HepG2 (cell line): ENCODE measurements around the gene C1orf35. TPM values are rescaled to one million over a fixed set of nuclear protein-coding genes. Genes with fewer than 3 reads are reported as not detected.

Experiments used
- ARNTL ChIP-seq: sonication (generic); formaldehyde crosslinking; IDR thresholded peaks from 2 replicates; pipeline ENCODE4 v1.4.0; 2020; ENCODE audit warnings: mild to moderate bottlenecking, missing genetic modification reagents
- CHD2 ChIP-seq: IDR thresholded peaks from 2 replicates; pipeline ENCODE4 v1.6.1; 2011; ENCODE audit warnings: low read depth, low read length, improper control_type of control experiment
- DMAP1 ChIP-seq: IDR thresholded peaks from 2 replicates; pipeline ENCODE4 v1.6.1; 2016
- FLYWCH1 ChIP-seq: sonication (generic); formaldehyde crosslinking; IDR thresholded peaks from 2 replicates; pipeline ENCODE4 v1.8.1; 2023; ENCODE audit warnings: mild to moderate bottlenecking, missing genetic modification reagents
- GTF2F1 ChIP-seq: fragments of 150-350 bp; IDR thresholded peaks from 2 replicates; pipeline ENCODE4 v1.6.1; 2014; ENCODE audit warnings: low read length
- HMGXB3 ChIP-seq: sonication (generic); formaldehyde crosslinking; IDR thresholded peaks from 2 replicates; pipeline ENCODE4 v1.4.0; 2020; ENCODE audit warnings: missing genetic modification reagents, borderline replicate concordance
- HNF1B ChIP-seq: sonication (generic); formaldehyde crosslinking; IDR thresholded peaks from 2 replicates; pipeline ENCODE4 v1.5.1; 2020; ENCODE audit warnings: mild to moderate bottlenecking, moderate library complexity, missing genetic modification reagents
- MAZ ChIP-seq, 2 experiments: sonication (generic) in 1 of 2; formaldehyde crosslinking in 1 of 2; IDR thresholded peaks; 2 replicates each; pipeline versions ENCODE4 v1.5.0 to v1.6.1; 2012 to 2020; ENCODE audit warnings: low read depth in 2 of 2, mild to moderate bottlenecking in 2 of 2, borderline replicate concordance in 1 of 2, improper control_type of control experiment in 1 of 2, low read length in 1 of 2, missing genetic modification reagents in 1 of 2, moderate library complexity in 1 of 2
- NAIF1 ChIP-seq: sonication (generic); formaldehyde crosslinking; IDR thresholded peaks from 2 replicates; pipeline ENCODE4 v1.5.0; 2020; ENCODE audit warnings: mild to moderate bottlenecking, missing genetic modification reagents, borderline replicate concordance
- SRSF1 ChIP-seq: fragments of 200-400 bp; formaldehyde crosslinking; optimal IDR thresholded peaks from 2 replicates; pipeline ENCODE3; 2017; ENCODE audit warnings: mild to moderate bottlenecking, low read depth, low read length, moderate library complexity
- ZBTB10 ChIP-seq: sonication (generic); formaldehyde crosslinking; IDR thresholded peaks from 2 replicates; pipeline ENCODE4 v1.4.0; 2020; ENCODE audit warnings: missing genetic modification reagents, borderline replicate concordance
- ZNF121 ChIP-seq: sonication (generic); formaldehyde crosslinking; IDR thresholded peaks from 2 replicates; pipeline ENCODE4 v1.5.0; 2020; ENCODE audit warnings: mild to moderate bottlenecking, missing genetic modification reagents
- ZNF224 ChIP-seq: sonication (generic); formaldehyde crosslinking; IDR thresholded peaks from 2 replicates; pipeline ENCODE4 v1.5.0; 2020; ENCODE audit warnings: mild to moderate bottlenecking, missing genetic modification reagents
- ZNF232 ChIP-seq: sonication (generic); formaldehyde crosslinking; IDR thresholded peaks from 2 replicates; pipeline ENCODE4 v1.4.0; 2020; ENCODE audit warnings: missing genetic modification reagents, borderline replicate concordance
- ZNF280D ChIP-seq: sonication (generic); formaldehyde crosslinking; IDR thresholded peaks from 2 replicates; pipeline ENCODE4 v1.5.1; 2020; ENCODE audit warnings: mild to moderate bottlenecking, missing genetic modification reagents
- ZNF354B ChIP-seq: sonication (generic); formaldehyde crosslinking; IDR thresholded peaks from 2 replicates; pipeline ENCODE4 v1.8.0; 2022; ENCODE audit warnings: mild to moderate bottlenecking, missing genetic modification reagents
- polyA plus RNA-seq, 8 experiments: library from polyadenylated mRNA; depleted of rRNA in 3 of 8; stranded (reverse) in 7 of 8; unstranded in 1 of 8; fragments of >200 nt; fragmentation: Illumina TruSeq in 4 of 8; extraction: Trizol in 4 of 8; gene quantifications; 2 replicates each; pipeline versions ENCODE4 v1.2.1 to v1.2.3, GENCODE V29; 2011 to 2016; ENCODE audit warnings: low read depth in 4 of 8, missing spikeins in 1 of 8, mixed read lengths in 1 of 8; ENCODE audit not compliant: insufficient read depth in 1 of 8
- total RNA-seq, 5 experiments: library from RNA; depleted of rRNA; stranded (reverse); fragments of >200 nt; fragmentation: Illumina TruSeq; extraction: Trizol; gene quantifications; 2 replicates each; pipeline ENCODE4 v1.2.3, GENCODE V29; 2016; ENCODE audit warnings: low read depth in 1 of 5

Gene C1orf35
- total and polyA plus RNA-seq, 2 of the 13 experiments (the other 11 are each of a cell fraction or from before 2014, with no cell fraction given), result 8.1 to 19.3 TPM

- TF ChIP-seq HMGXB3, result peak; percentile 55; the same call in 1 of the 2 replicates
- TF ChIP-seq FLYWCH1 (CRISPR knock-in tag), result no peak
- 0 out of 2 replicates have a peak, but pooled peaks have one; percentile 82 for TF ChIP-seq ZNF280D (CRISPR knock-in tag)
- TF ChIP-seq ZNF224, result no peak
- TF ChIP-seq SRSF1, result no peak
- TF ChIP-seq HNF1B (CRISPR knock-in tag), result peak; percentile 96
- TF ChIP-seq ZNF121 (CRISPR knock-in tag), result 0 out of 2 replicates have a peak, but pooled peaks have one; percentile 32
- peak; percentile 78 for TF ChIP-seq DMAP1 (CRISPR knock-in tag)
- no peak; the same call in 1 of the 2 replicates for TF ChIP-seq ARNTL (CRISPR knock-in tag)
- TF ChIP-seq MAZ (IDR thresholded peaks at IDR 0.05; ENCODE audit: borderline replicate concordance, low read depth, low read length), result peak; percentile 82
- TF ChIP-seq MAZ (CRISPR knock-in tag; IDR thresholded peaks at IDR 0.05; ENCODE audit: low read depth), result peak; percentile 94
- no peak for TF ChIP-seq NAIF1 (CRISPR knock-in tag)
- TF ChIP-seq GTF2F1, result no peak
- TF ChIP-seq CHD2, result no peak
- TF ChIP-seq ZNF354B, result no peak; the same call in 1 of the 2 replicates
- TF ChIP-seq ZBTB10 (CRISPR knock-in tag), result no peak
- 0 out of 2 replicates have a peak, but pooled peaks have one; percentile 18 for TF ChIP-seq ZNF232 (CRISPR knock-in tag)
Measured at GRCh38 chr1:228109073-228109961, 6.2 kb upstream of the C1orf35 start, which contains the start of gene MRPL55 (continued).
